ENCODE results near the gene TRIM59.

DNA sequence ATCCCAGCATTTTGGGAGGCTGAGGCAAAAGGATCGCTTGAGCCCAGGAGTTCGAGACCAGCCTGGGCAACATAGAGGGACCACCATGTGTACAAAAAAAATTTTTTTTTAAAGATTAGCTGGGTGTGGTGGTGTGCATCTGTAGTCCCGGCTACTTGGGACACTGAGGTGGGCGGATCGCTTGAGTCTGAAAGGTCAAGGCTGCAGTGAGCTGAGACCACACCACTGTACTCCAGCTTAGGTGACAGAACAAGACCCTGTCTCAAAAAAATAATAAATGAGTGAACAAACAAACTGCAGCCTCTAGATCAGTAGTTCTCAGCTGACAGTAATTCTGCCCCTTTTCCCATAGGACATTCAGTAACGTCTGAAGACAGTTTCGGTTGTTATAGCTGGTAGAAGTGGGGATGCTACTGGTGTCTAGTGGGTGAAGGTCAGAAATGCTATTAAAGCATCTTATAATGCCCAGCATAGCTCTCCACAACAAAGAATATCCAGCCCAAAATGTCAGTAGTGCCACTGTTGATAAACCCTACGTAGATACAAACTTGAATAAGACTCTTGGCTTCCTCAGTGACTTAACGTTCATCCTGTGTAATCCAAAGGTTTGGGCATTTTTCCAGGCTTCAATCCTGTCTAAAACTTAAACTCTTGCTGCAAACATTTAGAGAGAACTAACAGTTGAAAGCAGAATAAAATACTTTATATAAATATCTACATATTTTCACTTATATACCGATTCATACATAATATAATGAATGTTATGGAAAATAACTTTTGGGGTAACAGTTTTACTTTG lies 39.6 kb downstream of the TRIM59 start:
- TF ChIP-seq, protein P1, sequence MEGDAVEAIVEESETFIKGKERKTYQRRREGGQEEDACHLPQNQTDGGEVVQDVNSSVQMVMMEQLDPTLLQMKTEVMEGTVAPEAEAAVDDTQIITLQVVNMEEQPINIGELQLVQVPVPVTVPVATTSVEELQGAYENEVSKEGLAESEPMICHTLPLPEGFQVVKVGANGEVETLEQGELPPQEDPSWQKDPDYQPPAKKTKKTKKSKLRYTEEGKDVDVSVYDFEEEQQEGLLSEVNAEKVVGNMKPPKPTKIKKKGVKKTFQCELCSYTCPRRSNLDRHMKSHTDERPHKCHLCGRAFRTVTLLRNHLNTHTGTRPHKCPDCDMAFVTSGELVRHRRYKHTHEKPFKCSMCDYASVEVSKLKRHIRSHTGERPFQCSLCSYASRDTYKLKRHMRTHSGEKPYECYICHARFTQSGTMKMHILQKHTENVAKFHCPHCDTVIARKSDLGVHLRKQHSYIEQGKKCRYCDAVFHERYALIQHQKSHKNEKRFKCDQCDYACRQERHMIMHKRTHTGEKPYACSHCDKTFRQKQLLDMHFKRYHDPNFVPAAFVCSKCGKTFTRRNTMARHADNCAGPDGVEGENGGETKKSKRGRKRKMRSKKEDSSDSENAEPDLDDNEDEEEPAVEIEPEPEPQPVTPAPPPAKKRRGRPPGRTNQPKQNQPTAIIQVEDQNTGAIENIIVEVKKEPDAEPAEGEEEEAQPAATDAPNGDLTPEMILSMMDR (IDR thresholded peaks at IDR 0.05 in 2 of 3, conservative IDR thresholded peaks at IDR 0.05 in 1 of 3; ENCODE audit: control insufficient read depth in 2 of 3, extremely low read depth in 1 of 3, insufficient read depth in 1 of 3, low read depth in 3 of 3, low read length in 3 of 3), result no peak
- TF ChIP-seq SMAD1 (IDR thresholded peaks at IDR 0.05; ENCODE audit: low read depth, partially characterized antibody) (no peak), GABPA (IDR thresholded peaks at IDR 0.05; ENCODE audit: low read depth) (no peak), NFIC (IDR thresholded peaks at IDR 0.05; ENCODE audit: low read depth, low read length) (no peak), HDAC2 (IDR thresholded peaks at IDR 0.05) (no peak), EP300 (IDR thresholded peaks at IDR 0.05; ENCODE audit: borderline replicate concordance in 1 of 2, control insufficient read depth in 1 of 2, low read depth in 2 of 2, low read length in 2 of 2) (no peak), USF2 (IDR thresholded peaks at IDR 0.05; ENCODE audit: borderline replicate concordance, low read depth, low read length) (no peak)
